ENCODE results near the gene SMG7. TPM values are rescaled to one million over a fixed set of nuclear protein-coding genes. Genes with fewer than 3 reads are reported as not detected.

Gene SMG7
- total RNA-seq, 1 donor from 2014 or later, result 26.4 TPM

DNA sequence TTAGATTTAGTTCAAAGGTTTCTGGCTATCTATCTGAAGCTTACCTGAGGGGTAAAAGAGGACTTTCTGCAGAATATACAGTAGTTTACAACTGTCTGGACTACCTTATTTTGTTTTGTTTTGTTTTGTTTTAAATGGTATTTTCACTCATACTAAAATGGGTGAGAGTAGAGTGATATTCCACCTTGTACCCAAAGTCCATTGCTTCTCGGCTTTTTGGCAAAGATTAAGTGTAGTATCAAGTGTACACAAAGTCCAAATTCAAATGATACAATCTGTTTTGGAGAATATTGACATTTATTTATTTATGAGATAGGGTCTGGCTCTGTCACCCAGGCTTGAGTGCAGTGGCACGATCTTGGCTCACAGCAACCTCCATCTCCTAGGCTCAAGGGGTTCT, 11.7 kb upstream of the SMG7 start:
- H3K27me3 ChIP-seq, result no peaks in the 10 kb centered on the region
- TF ChIP-seq, protein P1, sequence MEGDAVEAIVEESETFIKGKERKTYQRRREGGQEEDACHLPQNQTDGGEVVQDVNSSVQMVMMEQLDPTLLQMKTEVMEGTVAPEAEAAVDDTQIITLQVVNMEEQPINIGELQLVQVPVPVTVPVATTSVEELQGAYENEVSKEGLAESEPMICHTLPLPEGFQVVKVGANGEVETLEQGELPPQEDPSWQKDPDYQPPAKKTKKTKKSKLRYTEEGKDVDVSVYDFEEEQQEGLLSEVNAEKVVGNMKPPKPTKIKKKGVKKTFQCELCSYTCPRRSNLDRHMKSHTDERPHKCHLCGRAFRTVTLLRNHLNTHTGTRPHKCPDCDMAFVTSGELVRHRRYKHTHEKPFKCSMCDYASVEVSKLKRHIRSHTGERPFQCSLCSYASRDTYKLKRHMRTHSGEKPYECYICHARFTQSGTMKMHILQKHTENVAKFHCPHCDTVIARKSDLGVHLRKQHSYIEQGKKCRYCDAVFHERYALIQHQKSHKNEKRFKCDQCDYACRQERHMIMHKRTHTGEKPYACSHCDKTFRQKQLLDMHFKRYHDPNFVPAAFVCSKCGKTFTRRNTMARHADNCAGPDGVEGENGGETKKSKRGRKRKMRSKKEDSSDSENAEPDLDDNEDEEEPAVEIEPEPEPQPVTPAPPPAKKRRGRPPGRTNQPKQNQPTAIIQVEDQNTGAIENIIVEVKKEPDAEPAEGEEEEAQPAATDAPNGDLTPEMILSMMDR (IDR thresholded peaks at IDR 0.05), result no peak
- H3K4me3 ChIP-seq, result no peak overlapping the region
- H3K36me3 ChIP-seq, result no peaks in the 10 kb centered on the region
- no peak for DNase-seq (ENCODE audit: low spot score in 2 of 2)
- no peaks in the 10 kb centered on the region for H3K4me1 ChIP-seq
- H3K9me3 ChIP-seq, result no peaks in the 10 kb centered on the region
- intact Hi-C loops (cut with DNase I), result no loop called here
- H3K27ac ChIP-seq, result no peak overlapping the region

- no peaks in the 10 kb centered on the region for H3K27me3 ChIP-seq
- intact Hi-C loops (cut with DNase I), result no loop called here
- no peaks in the 10 kb centered on the region for H3K9me3 ChIP-seq
- TF ChIP-seq, protein P1 (IDR thresholded peaks at IDR 0.05), result no peak
- no peaks in the 10 kb centered on the region for H3K36me3 ChIP-seq
- no peak overlapping the region for H3K27ac ChIP-seq
- no peak for DNase-seq (ENCODE audit: low spot score in 2 of 2)
- H3K4me1 ChIP-seq, result no peaks in the 10 kb centered on the region
- H3K4me3 ChIP-seq, result no peak overlapping the region
Observed at GRCh38 chr1:183461350-183461749, 10.9 kb upstream of the SMG7 start.

DNA sequence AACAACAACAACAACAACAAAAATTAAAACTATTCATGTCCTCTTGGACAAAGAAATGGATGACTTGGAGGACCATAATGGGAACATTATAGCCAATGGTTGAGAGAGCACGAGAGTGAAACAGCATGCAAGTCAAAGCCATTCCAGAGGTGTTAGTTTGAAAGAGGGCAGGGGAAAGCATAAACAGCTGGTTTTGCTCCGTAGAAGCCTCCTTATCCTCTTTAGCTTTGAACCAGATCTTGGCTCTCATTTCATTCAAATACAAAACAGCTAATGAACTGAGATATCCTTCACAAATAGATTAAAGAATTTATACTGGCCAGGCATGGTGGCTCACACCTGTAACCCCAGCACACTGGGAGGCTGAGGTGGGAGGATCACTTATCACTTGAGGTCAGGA, 8.7 kb upstream of the SMG7 start:
- no peaks in the 10 kb centered on the region for H3K27me3 ChIP-seq
- no peaks in the 10 kb centered on the region for H3K9me3 ChIP-seq
- no peaks in the 10 kb centered on the region for H3K4me1 ChIP-seq
- no peak overlapping the region for H3K4me3 ChIP-seq
- no peaks in the 10 kb centered on the region for H3K36me3 ChIP-seq
- no peak overlapping the region for H3K27ac ChIP-seq
- intact Hi-C loops (cut with DNase I), result no loop called here
- no peak for DNase-seq (ENCODE audit: low spot score in 2 of 2)
- TF ChIP-seq, protein P1 (IDR thresholded peaks at IDR 0.05), result no peak

DNA sequence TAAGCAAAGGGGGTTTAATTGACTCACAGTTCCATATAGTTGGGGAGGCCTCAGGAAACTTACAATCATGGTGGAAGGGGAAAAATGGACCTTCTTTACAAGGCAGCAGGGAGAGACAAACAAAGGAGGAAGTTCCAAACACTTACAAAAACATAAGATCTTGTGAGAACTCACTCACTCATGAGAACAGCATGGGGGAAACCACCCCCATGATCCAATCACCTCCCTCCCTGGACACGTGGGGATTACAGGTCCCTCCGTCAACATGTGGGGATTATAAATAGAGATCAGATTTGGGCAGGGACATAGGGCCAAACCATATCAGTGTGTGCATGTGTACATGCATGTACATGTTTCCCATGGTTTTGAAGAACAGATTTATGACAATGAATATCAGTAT, 5.5 kb upstream of the SMG7 start:
- Histone ChIP-seq H3K27me3 (no peaks in the 10 kb centered on the region), H3K4me3 (no peak overlapping the region), H3K9me3 (no peaks in the 10 kb centered on the region), H3K36me3 (no peaks in the 10 kb centered on the region), H3K27ac (no peak overlapping the region), H3K4me1 (no peaks in the 10 kb centered on the region)
- TF ChIP-seq, protein P1 (IDR thresholded peaks at IDR 0.05), result no peak
- intact Hi-C loops (cut with DNase I), result loop anchor here (5.0 kb wide), 1 partner anchor 504 kb away; no protein-coding TSS in a partner anchor
- no peak for DNase-seq (ENCODE audit: low spot score in 2 of 2)

DNA sequence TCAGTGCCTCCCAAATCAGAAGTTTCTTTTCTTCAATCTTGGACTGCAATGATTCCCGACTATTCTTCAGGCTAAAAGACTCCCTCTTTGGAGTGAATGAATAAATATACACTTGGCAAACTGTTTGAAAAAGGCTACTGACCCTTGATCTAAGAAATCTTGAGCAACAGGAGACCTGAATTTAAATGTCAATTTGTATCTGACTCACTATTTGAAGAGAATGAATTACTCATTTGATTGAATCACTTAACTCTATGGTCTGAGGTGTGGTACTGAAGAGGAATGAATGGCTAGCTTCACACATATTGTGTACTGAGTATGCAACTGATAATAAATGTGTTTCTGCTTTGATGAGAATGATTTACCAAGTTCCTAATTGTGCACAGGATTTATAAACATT, 4.6 kb upstream of the SMG7 start:
- H3K9me3 ChIP-seq, result no peaks in the 10 kb centered on the region
- TF ChIP-seq, protein P1 (IDR thresholded peaks at IDR 0.05), result no peak
- H3K4me3 ChIP-seq, result no peak overlapping the region
- intact Hi-C loops (cut with DNase I), result loop anchor here (5.0 kb wide), 1 partner anchor 505 kb away; no protein-coding TSS in a partner anchor
- no peak for DNase-seq (ENCODE audit: low spot score in 2 of 2)
- no peak overlapping the region for H3K27ac ChIP-seq
- no peaks in the 10 kb centered on the region for H3K36me3 ChIP-seq
- H3K27me3 ChIP-seq, result no peaks in the 10 kb centered on the region
- no peaks in the 10 kb centered on the region for H3K4me1 ChIP-seq

All from ascending aorta (tissue), 2 donors.